GM12878 (cell line): ENCODE measurements around the gene SNAPC4. TPM values are rescaled to one million over a fixed set of nuclear protein-coding genes. Genes with fewer than 3 reads are reported as not detected.

Source experiments
- BCL3 ChIP-seq: IDR thresholded peaks from 2 replicates; pipeline ENCODE4 v1.6.1; 2011; ENCODE audit warnings: borderline replicate concordance, low read depth, mild to moderate bottlenecking, moderate library complexity, low read length; ENCODE audit not compliant: insufficient read depth, poor library complexity, severe bottlenecking
- CTCF ChIP-seq, 3 experiments: IDR thresholded peaks in 2 of 3; conservative IDR thresholded peaks in 1 of 3; 2 replicates each; pipeline ENCODE4 v1.5.1; 2011; ENCODE audit warnings: low read depth in 3 of 3, low read length in 3 of 3, mild to moderate bottlenecking in 3 of 3, control low read depth in 2 of 3, moderate library complexity in 2 of 3, inconsistent platforms in 1 of 3, mixed read lengths in 1 of 3; ENCODE audit not compliant: control insufficient read depth in 2 of 3, insufficient read depth in 1 of 3; ENCODE audit errors: extremely low read depth in 1 of 3
- EED ChIP-seq: sonication (generic); IDR thresholded peaks from 2 replicates; pipeline ENCODE4 v1.6.1; 2016; ENCODE audit warnings: antibody characterized with exemption, low read depth
- HDAC6 ChIP-seq: fragments of 200-600 bp; sonication (generic); IDR thresholded peaks from one replicate; pipeline ENCODE4 v1.8.0; 2017; ENCODE audit warnings: antibody characterized with exemption; ENCODE audit not compliant: unreplicated experiment
- KLF5 ChIP-seq: fragments of 450-650 bp; IDR thresholded peaks from 2 replicates; pipeline ENCODE4 v1.6.1; 2014; ENCODE audit warnings: mild to moderate bottlenecking; ENCODE audit not compliant: partially characterized antibody
- MYC ChIP-seq: IDR thresholded peaks from 2 replicates; pipeline ENCODE4 v1.6.1; 2011; ENCODE audit warnings: mild to moderate bottlenecking, low read length, moderate library complexity, inconsistent platforms; ENCODE audit not compliant: insufficient read depth, insufficient replicate concordance, insufficient read length, severe bottlenecking
- NRF1 ChIP-seq: conservative IDR thresholded peaks from 2 replicates; pipeline ENCODE4 v1.6.1; 2011; ENCODE audit warnings: mild to moderate bottlenecking, low read depth, low read length, improper control_type of control experiment
- RBBP5 ChIP-seq: fragments of 200-600 bp; sonication (generic); conservative IDR thresholded peaks from 2 replicates; pipeline ENCODE4 v1.6.1; 2016
- RCOR1 ChIP-seq: conservative IDR thresholded peaks from 2 replicates; pipeline ENCODE4 v1.6.1; 2012; ENCODE audit warnings: low read depth, low read length, improper control_type of control experiment
- RUNX3 ChIP-seq: IDR thresholded peaks from 2 replicates; pipeline ENCODE4 v1.6.1; 2012; ENCODE audit warnings: low read length, inconsistent platforms
- SIN3A ChIP-seq: IDR thresholded peaks from 2 replicates; pipeline ENCODE4 v1.6.1; 2012; ENCODE audit warnings: low read depth, low read length, improper control_type of control experiment
- ZBED1 ChIP-seq: IDR thresholded peaks from 2 replicates; pipeline ENCODE4 v1.6.1; 2016; ENCODE audit warnings: borderline replicate concordance
- ZBTB11 ChIP-seq: fragments of 450-650 bp; formaldehyde crosslinking; IDR thresholded peaks from 2 replicates; pipeline ENCODE4 v1.5.0; 2022; ENCODE audit warnings: mild to moderate bottlenecking, missing genetic modification characterization
- ZBTB33 ChIP-seq: fragments of 450-650 bp; IDR thresholded peaks from 2 replicates; pipeline ENCODE4 v1.6.1; 2017; ENCODE audit warnings: mild to moderate bottlenecking
- ZNF592 ChIP-seq: fragments of 450-650 bp; IDR thresholded peaks from 2 replicates; pipeline ENCODE4 v1.6.1; 2017; ENCODE audit warnings: mild to moderate bottlenecking, moderate library complexity
- polyA plus RNA-seq, 11 experiments: library from polyadenylated mRNA; depleted of rRNA in 4 of 11; unstranded in 6 of 11; stranded (reverse) in 5 of 11; fragments of >200 nt; fragmentation: Nextera tagmentation in 4 of 11; fragmentation: Illumina TruSeq in 1 of 11; extraction: Ambion mirVana in 4 of 11; extraction: Trizol in 1 of 11; gene quantifications; 1 replicate in 1 of 11; 2 replicates in 10 of 11; pipeline versions ENCODE4 v1.2.1 to v1.2.3, GENCODE V29; 2011 to 2016; ENCODE audit warnings: inconsistent platforms in 2 of 11, missing spikeins in 2 of 11, low read depth in 1 of 11
- total RNA-seq, 4 experiments: library from RNA; depleted of rRNA in 3 of 4; stranded (reverse); fragments of >200 nt in 3 of 4; fragmentation: Illumina TruSeq in 1 of 4; extraction: Trizol in 1 of 4; gene quantifications; 2 replicates each; pipeline versions ENCODE4 v1.2.1 to v1.2.3, GENCODE V29; 2013 to 2021

SNAPC4 gene
- total and polyA plus RNA-seq, 10 of the 15 experiments (the other 5 are each of a cell fraction or from before 2014, with no cell fraction given) = 0.42 to 19.8 (median 7.0) TPM

GRCh38 chr9:136410500-136411287 lies 10.7 kb upstream of the SNAPC4 start, which contains the start of the genes ENTR1 and PMPCA (continued):
- no peak for TF ChIP-seq ZBTB33
- TF ChIP-seq RCOR1 = no peak
- no peak for TF ChIP-seq CTCF (IDR thresholded peaks at IDR 0.05 in 2 of 3, conservative IDR thresholded peaks at IDR 0.05 in 1 of 3; ENCODE audit: control insufficient read depth in 2 of 3, extremely low read depth in 1 of 3, insufficient read depth in 1 of 3, low read depth in 3 of 3, low read length in 3 of 3)
- no peak for TF ChIP-seq ZBTB11
- TF ChIP-seq ZNF592 = no peak
- TF ChIP-seq RUNX3 = peak; percentile 44; the same call in 1 of the 2 replicates
- TF ChIP-seq RBBP5 = no peak
- no peak for TF ChIP-seq MYC
- no peak for TF ChIP-seq BCL3
- TF ChIP-seq SIN3A = peak; percentile 55; the same call in 1 of the 2 replicates
- no peak for TF ChIP-seq KLF5
- TF ChIP-seq HDAC6 = no peak
- no peak for TF ChIP-seq ZBED1
- no peak for TF ChIP-seq EED
- no peak for TF ChIP-seq NRF1
